GM23338 (cell line): ENCODE data around the gene GBF1. TPM values are rescaled to one million over a fixed set of nuclear protein-coding genes. Genes with fewer than 3 reads are reported as not detected.

Experiments
- ATAC-seq: fragments of 200-7000 bp; cut with Tn5 transposase; 3 replicates; pipeline ENCODE4 v1.9.1; 2020
- DNase-seq: peaks from one replicate; pipeline ENCODE4 v3.0.0-alpha.2; 2015; ENCODE audit warnings: low spot score
- H2AFZ ChIP-seq: fragments of 200-600 bp; sonication (generic); 2 replicates; pipeline ENCODE4 v1.8.0; 2016; ENCODE audit warnings: antibody characterized with exemption, mild to moderate bottlenecking, moderate library complexity
- H3F3A ChIP-seq: fragments of 200-600 bp; sonication (generic); replicated peaks from 2 replicates; pipeline ENCODE4 v1.8.0; 2017; ENCODE audit warnings: antibody characterized with exemption, mixed run types, low read depth
- H3K27ac ChIP-seq: fragments of 200-600 bp; sonication (generic); 2 replicates; pipeline ENCODE4 v1.6.1; 2016; ENCODE audit warnings: low read depth
- H3K27me3 ChIP-seq: fragments of 200-600 bp; sonication (generic); 2 replicates; pipeline ENCODE4 v1.8.0; 2016; ENCODE audit warnings: mild to moderate bottlenecking, mixed run types, moderate library complexity; ENCODE audit not compliant: insufficient read depth
- H3K36me3 ChIP-seq: fragments of 200-600 bp; sonication (generic); 2 replicates; pipeline ENCODE4 v1.8.0; 2016; ENCODE audit warnings: mild to moderate bottlenecking; ENCODE audit not compliant: insufficient read depth
- H3K4me1 ChIP-seq: fragments of 200-600 bp; sonication (generic); 2 replicates; pipeline ENCODE4 v1.8.0; 2016; ENCODE audit warnings: mild to moderate bottlenecking, moderate library complexity; ENCODE audit not compliant: insufficient read depth
- H3K4me2 ChIP-seq: fragments of 200-600 bp; sonication (generic); 2 replicates; pipeline ENCODE4 v1.7.1; 2017; ENCODE audit warnings: mixed run types
- H3K4me3 ChIP-seq: fragments of 200-600 bp; sonication (generic); 2 replicates; pipeline ENCODE4 v1.6.1; 2016; ENCODE audit warnings: mixed run types
- H3K79me2 ChIP-seq: fragments of 200-600 bp; sonication (generic); replicated peaks from 2 replicates; pipeline ENCODE4 v1.8.0; 2017; ENCODE audit warnings: mild to moderate bottlenecking; ENCODE audit not compliant: insufficient read depth
- H3K9me2 ChIP-seq: fragments of 200-600 bp; sonication (generic); 2 replicates; pipeline ENCODE4 v1.8.0; 2017; ENCODE audit not compliant: insufficient read depth
- H4K20me1 ChIP-seq: fragments of 200-600 bp; sonication (generic); replicated peaks from 2 replicates; pipeline ENCODE4 v1.8.0; 2017; ENCODE audit warnings: mild to moderate bottlenecking; ENCODE audit not compliant: insufficient read depth
- H3K27ac Mint-ChIP-seq: 2 replicates; pipeline ENCODE4 v1.8.0; 2020; ENCODE audit warnings: inconsistent platforms, mild to moderate bottlenecking, moderate library complexity, mixed read lengths
- H3K27me3 Mint-ChIP-seq: 3 replicates; pipeline ENCODE4 v1.8.0; 2022; ENCODE audit warnings: low read depth, mild to moderate bottlenecking, moderate library complexity, mixed read lengths, inconsistent platforms; ENCODE audit not compliant: insufficient read depth, poor library complexity
- H3K36me3 Mint-ChIP-seq: 3 replicates; pipeline ENCODE4 v1.8.0; 2021; ENCODE audit warnings: low read depth, mild to moderate bottlenecking, inconsistent platforms, moderate library complexity, mixed read lengths
- H3K4me1 Mint-ChIP-seq: 3 replicates; pipeline ENCODE4 v1.8.0; 2020; ENCODE audit warnings: mild to moderate bottlenecking, inconsistent platforms, mixed read lengths
- H3K4me3 Mint-ChIP-seq: 3 replicates; pipeline ENCODE4 v1.8.0; 2021; ENCODE audit warnings: moderate library complexity, mild to moderate bottlenecking, inconsistent platforms, mixed read lengths
- H3K9me3 Mint-ChIP-seq: 3 replicates; pipeline ENCODE4 v1.8.0; 2020; ENCODE audit warnings: moderate library complexity, mild to moderate bottlenecking, inconsistent platforms, mixed read lengths
- CREB1 ChIP-seq: fragments of 250-450 bp; sonication (Bioruptor Pico); IDR thresholded peaks from 2 replicates; pipeline ENCODE4 v1.5.0; 2020; ENCODE audit warnings: low read depth, mild to moderate bottlenecking, moderate library complexity
- CTCF ChIP-seq, 2 experiments: fragments of 200-600 bp in 1 of 2; sonication (generic) in 1 of 2; conservative IDR thresholded peaks; 2 replicates each; pipeline versions ENCODE4 v1.5.1 to v1.6.1; 2016 to 2017; ENCODE audit warnings: antibody characterized with exemption in 2 of 2, low read depth in 2 of 2, mild to moderate bottlenecking in 2 of 2, moderate library complexity in 1 of 2
- ETS1 ChIP-seq: IDR thresholded peaks from 2 replicates; pipeline ENCODE4 v1.6.1; 2016; ENCODE audit warnings: antibody characterized with exemption
- EZH2 ChIP-seq: fragments of 200-600 bp; sonication (generic); IDR thresholded peaks from one replicate; pipeline ENCODE4 v1.8.0; 2017; ENCODE audit warnings: antibody characterized with exemption, mild to moderate bottlenecking, low read depth; ENCODE audit not compliant: unreplicated experiment
- EZH2phosphoT487 ChIP-seq: fragments of 200-600 bp; sonication (generic); IDR thresholded peaks from one replicate; pipeline ENCODE4 v1.8.1; 2018; ENCODE audit warnings: antibody characterized with exemption; ENCODE audit not compliant: unreplicated experiment
- JUNB ChIP-seq: IDR thresholded peaks from one replicate; pipeline ENCODE4 v1.6.1; 2016; ENCODE audit warnings: antibody characterized with exemption; ENCODE audit not compliant: unreplicated experiment
- NANOG ChIP-seq: IDR thresholded peaks from 2 replicates; pipeline ENCODE4 v1.6.1; 2016; ENCODE audit warnings: antibody characterized with exemption, borderline replicate concordance
- REST ChIP-seq: IDR thresholded peaks from one replicate; pipeline ENCODE4 v1.6.1; 2018; ENCODE audit warnings: antibody characterized with exemption; ENCODE audit not compliant: unreplicated experiment
- STAT1 ChIP-seq: IDR thresholded peaks from one replicate; pipeline ENCODE4 v1.6.1; 2016; ENCODE audit warnings: antibody characterized with exemption; ENCODE audit not compliant: unreplicated experiment
- ZNF114 ChIP-seq: fragments of 250-450 bp; sonication (Bioruptor Pico); IDR thresholded peaks from 2 replicates; pipeline ENCODE4 v1.5.0; 2020; ENCODE audit warnings: mild to moderate bottlenecking, moderate library complexity
- ZNF331 ChIP-seq: fragments of 250-450 bp; sonication (Bioruptor Pico); IDR thresholded peaks from 2 replicates; pipeline ENCODE4 v1.5.0; 2020; ENCODE audit warnings: low read depth, mild to moderate bottlenecking, moderate library complexity
- polyA plus RNA-seq: library from polyadenylated mRNA; unstranded; fragments of >200 nt; fragmentation: Nextera tagmentation; extraction: Ambion mirVana; gene quantifications from 2 replicates; pipeline ENCODE4 v1.2.1, GENCODE V29; 2016
- total RNA-seq: library from RNA; depleted of rRNA; stranded (reverse); fragments of >200 nt; shearing (Covaris generic); gene quantifications from 2 replicates; pipeline ENCODE4 v1.2.3, GENCODE V29; 2014

The GBF1 gene
- total and polyA plus RNA-seq, 2 experiments from 2014 or later: 6.5 to 27.2 TPM

GRCh38 chr10:102424916-102425315 is 179.6 kb downstream of the GBF1 start (continued):
- TF ChIP-seq REST: no peak
- no peak for TF ChIP-seq NANOG
- TF ChIP-seq ZNF114: no peak
- no peak for TF ChIP-seq CTCF (conservative IDR thresholded peaks at IDR 0.05; ENCODE audit: low read depth in 2 of 2)
- no peak for TF ChIP-seq STAT1

GRCh38 chr10:102425444-102425843 is 180.1 kb downstream of the GBF1 start:
- Histone ChIP-seq H3F3A (peaks cover 11% of the 10 kb centered on the region), H2AFZ (no peak overlapping the region), H3K9me2 (no peaks in the 10 kb centered on the region), H3K4me1 (peaks cover 9% of the 10 kb centered on the region), H3K36me3 (no peaks in the 10 kb centered on the region; the same call in 1 of the 2 replicates), H3K27me3 (0 out of 2 replicates have a peak, but pooled peaks cover 6% of the 10 kb centered on the region), H4K20me1 (no peaks in the 10 kb centered on the region; the same call in none of the 2 replicates), H3K79me2 (no peaks in the 10 kb centered on the region), H3K4me3 (no peak overlapping the region), H3K4me2 (no peak overlapping the region), H3K27ac (no peak overlapping the region)
- Mint-ChIP-seq H3K27me3 (peaks cover 17% of the 10 kb centered on the region), H3K4me3 (no peak overlapping the region), H3K36me3 (peaks cover 16% of the 10 kb centered on the region; the same call in 2 of the 3 replicates), H3K4me1 (peaks cover 4% of the 10 kb centered on the region; the same call in 2 of the 3 replicates), H3K27ac (no peak overlapping the region; the same call in 1 of the 2 replicates), H3K9me3 (no peaks in the 10 kb centered on the region; the same call in 2 of the 3 replicates)
- ATAC-seq (no peak), DNase-seq (no peak)
- TF ChIP-seq ETS1 (no peak), EZH2phosphoT487 (no peak), CTCF (conservative IDR thresholded peaks at IDR 0.05; ENCODE audit: low read depth in 2 of 2) (no peak), STAT1 (no peak), JUNB (no peak), CREB1 (no peak), ZNF331 (CRISPR knock-in tag) (no peak), NANOG (no peak), EZH2 (no peak)
